A549 (cell line): ENCODE results near the gene EFCAB14.

Experiments used
- EP300 ChIP-seq, 2 experiments: fragments of >200 bp; sonication (Bioruptor Twin); formaldehyde crosslinking; IDR thresholded peaks; 2 replicates in 1 of 2; 3 replicates in 1 of 2; pipeline ENCODE4 v1.6.1; 2016 to 2017
- HDAC2 ChIP-seq: fragments of 200-600 bp; sonication (generic); IDR thresholded peaks from 2 replicates; pipeline ENCODE4 v1.6.1; 2016
- POLR2A ChIP-seq: IDR thresholded peaks from 2 replicates; pipeline ENCODE4 v1.6.1; 2012; ENCODE audit warnings: mild to moderate bottlenecking, low read length
- TF ChIP-seq, protein P1 (sequence below): fragments of >200 bp; sonication (Bioruptor Twin); formaldehyde crosslinking; IDR thresholded peaks from 3 replicates; pipeline ENCODE4 v1.5.1; 2016

DNA sequence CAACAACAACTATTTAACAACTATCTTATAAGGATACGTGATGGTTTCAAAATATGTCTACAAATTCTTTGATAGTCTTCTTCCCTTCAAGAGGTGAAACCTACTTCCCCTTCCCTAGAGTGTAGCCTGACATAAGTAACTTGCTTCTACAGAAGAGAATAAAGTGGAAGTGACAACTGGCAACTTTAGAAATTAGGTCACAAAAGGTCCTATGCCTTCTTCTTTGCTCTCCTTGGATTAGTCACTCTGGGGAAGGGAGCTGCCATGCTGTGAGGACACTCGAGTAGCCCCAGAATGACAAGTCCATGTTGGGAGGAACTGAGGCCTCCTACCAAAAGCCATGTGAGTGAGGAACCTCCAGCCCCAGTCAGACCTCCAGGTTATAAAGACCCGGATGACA, 19.2 kb downstream of the EFCAB14 start:
- TF ChIP-seq EP300 (IDR thresholded peaks at IDR 0.05) (no peak), POLR2A (no peak), HDAC2 (no peak)
- TF ChIP-seq, protein P1, sequence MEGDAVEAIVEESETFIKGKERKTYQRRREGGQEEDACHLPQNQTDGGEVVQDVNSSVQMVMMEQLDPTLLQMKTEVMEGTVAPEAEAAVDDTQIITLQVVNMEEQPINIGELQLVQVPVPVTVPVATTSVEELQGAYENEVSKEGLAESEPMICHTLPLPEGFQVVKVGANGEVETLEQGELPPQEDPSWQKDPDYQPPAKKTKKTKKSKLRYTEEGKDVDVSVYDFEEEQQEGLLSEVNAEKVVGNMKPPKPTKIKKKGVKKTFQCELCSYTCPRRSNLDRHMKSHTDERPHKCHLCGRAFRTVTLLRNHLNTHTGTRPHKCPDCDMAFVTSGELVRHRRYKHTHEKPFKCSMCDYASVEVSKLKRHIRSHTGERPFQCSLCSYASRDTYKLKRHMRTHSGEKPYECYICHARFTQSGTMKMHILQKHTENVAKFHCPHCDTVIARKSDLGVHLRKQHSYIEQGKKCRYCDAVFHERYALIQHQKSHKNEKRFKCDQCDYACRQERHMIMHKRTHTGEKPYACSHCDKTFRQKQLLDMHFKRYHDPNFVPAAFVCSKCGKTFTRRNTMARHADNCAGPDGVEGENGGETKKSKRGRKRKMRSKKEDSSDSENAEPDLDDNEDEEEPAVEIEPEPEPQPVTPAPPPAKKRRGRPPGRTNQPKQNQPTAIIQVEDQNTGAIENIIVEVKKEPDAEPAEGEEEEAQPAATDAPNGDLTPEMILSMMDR: no peak
